Colonic mucosa (tissue), 4 donors: ENCODE measurements around the gene FBLIM1. TPM values are rescaled to one million over a fixed set of nuclear protein-coding genes. Genes with fewer than 3 reads are reported as not detected.

ENCODE experiments used
- DNase-seq: peaks from one replicate; pipeline ENCODE4 v3.0.0-alpha.2; 2020
- H3K27ac ChIP-seq: fragments of 200-600 bp; one replicate; pipeline ENCODE4 v1.8.0; 2021
- H3K27me3 ChIP-seq: fragments of 200-600 bp; one replicate; pipeline ENCODE4 v1.8.0; 2021
- H3K36me3 ChIP-seq: fragments of 200-600 bp; one replicate; pipeline ENCODE4 v1.8.0; 2021
- H3K4me1 ChIP-seq: fragments of 200-600 bp; one replicate; pipeline ENCODE4 v1.8.0; 2021; ENCODE audit warnings: mild to moderate bottlenecking
- H3K4me3 ChIP-seq: fragments of 200-600 bp; one replicate; pipeline ENCODE4 v1.8.0; 2021
- H3K9ac ChIP-seq, 2 donors: one replicate each; pipeline ENCODE4 v1.7.0; 2013; ENCODE audit warnings: control low read depth in 2 of 2, low read depth in 2 of 2, low read length in 2 of 2
- H3K9me3 ChIP-seq: fragments of 200-600 bp; one replicate; pipeline ENCODE4 v1.8.0; 2021
- intact Hi-C: fragments of 100-400 bp; cut with DNase I; formaldehyde crosslinking; loops from one replicate; pipeline ENCODE4 v1.14.1; 2022
- total RNA-seq, 2 donors: library from RNA; stranded (reverse); fragmentation: NEBNext Ultra II Directional in 1 of 2; extraction: Animal tissue kit (Norgen Biotek cat#: 25700) in 1 of 2; gene quantifications; one replicate each; pipeline ENCODE4 v1.2.1, GENCODE V29; 2021
- TF ChIP-seq, protein P1 (sequence below): fragments of 200-600 bp; IDR thresholded peaks from one replicate; pipeline ENCODE4 v1.8.0; 2022; ENCODE audit warnings: antibody characterized with exemption, mild to moderate bottlenecking
- donor health status: healthy.
- donor health status: DM: no; HTN: no; CAD: no.
- donor health status: DM: no; HTN: no; CAD: no.

Gene FBLIM1
- total RNA-seq, 2 donors from 2014 or later, result 167 to 213 TPM

DNA sequence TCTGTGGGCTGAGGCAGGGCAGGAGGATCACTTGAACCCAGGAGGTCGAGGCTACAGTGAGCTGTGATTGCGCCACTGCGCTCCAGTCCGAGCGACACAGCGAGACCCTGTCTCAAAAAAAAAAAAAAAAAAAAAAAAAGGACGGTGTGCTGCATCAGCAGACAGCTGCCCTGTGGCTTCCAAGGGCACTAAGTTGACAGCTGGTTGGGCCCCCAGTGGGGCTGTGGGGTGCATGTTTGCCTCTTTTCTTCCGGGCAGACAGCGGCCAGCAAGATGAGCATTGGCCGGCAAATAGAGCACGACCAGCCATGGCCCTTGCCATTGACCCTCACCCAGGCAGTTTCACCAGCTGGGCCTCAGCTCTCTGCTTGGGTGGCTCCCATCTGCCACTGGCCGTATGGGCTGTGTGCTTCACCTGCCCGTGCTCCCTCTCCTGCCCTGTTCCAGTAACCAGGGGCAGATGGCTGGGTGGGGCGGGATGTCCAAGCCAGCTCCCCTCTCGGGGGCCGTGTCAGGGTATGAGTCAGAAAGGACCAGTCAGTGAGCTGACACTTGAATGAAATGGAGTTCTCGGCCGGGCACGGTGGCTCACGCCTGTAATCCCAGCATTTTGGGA is 34.9 kb upstream of the FBLIM1 start:
- DNase-seq, result no peak
- H3K4me3 ChIP-seq, result no peak overlapping the region
- no peaks in the 10 kb centered on the region for H3K4me1 ChIP-seq
- no peaks in the 10 kb centered on the region for H3K9me3 ChIP-seq
- TF ChIP-seq, protein P1, sequence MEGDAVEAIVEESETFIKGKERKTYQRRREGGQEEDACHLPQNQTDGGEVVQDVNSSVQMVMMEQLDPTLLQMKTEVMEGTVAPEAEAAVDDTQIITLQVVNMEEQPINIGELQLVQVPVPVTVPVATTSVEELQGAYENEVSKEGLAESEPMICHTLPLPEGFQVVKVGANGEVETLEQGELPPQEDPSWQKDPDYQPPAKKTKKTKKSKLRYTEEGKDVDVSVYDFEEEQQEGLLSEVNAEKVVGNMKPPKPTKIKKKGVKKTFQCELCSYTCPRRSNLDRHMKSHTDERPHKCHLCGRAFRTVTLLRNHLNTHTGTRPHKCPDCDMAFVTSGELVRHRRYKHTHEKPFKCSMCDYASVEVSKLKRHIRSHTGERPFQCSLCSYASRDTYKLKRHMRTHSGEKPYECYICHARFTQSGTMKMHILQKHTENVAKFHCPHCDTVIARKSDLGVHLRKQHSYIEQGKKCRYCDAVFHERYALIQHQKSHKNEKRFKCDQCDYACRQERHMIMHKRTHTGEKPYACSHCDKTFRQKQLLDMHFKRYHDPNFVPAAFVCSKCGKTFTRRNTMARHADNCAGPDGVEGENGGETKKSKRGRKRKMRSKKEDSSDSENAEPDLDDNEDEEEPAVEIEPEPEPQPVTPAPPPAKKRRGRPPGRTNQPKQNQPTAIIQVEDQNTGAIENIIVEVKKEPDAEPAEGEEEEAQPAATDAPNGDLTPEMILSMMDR, result no peak
- H3K9ac ChIP-seq, result no peak overlapping the region
- no peaks in the 10 kb centered on the region for H3K27me3 ChIP-seq
- peaks cover 18% of the 10 kb centered on the region for H3K36me3 ChIP-seq
- no peak overlapping the region for H3K27ac ChIP-seq
- intact Hi-C loops, result loop anchor here (10.0 kb wide), 1 partner anchor 99 kb away; no protein-coding TSS in a partner anchor

DNA sequence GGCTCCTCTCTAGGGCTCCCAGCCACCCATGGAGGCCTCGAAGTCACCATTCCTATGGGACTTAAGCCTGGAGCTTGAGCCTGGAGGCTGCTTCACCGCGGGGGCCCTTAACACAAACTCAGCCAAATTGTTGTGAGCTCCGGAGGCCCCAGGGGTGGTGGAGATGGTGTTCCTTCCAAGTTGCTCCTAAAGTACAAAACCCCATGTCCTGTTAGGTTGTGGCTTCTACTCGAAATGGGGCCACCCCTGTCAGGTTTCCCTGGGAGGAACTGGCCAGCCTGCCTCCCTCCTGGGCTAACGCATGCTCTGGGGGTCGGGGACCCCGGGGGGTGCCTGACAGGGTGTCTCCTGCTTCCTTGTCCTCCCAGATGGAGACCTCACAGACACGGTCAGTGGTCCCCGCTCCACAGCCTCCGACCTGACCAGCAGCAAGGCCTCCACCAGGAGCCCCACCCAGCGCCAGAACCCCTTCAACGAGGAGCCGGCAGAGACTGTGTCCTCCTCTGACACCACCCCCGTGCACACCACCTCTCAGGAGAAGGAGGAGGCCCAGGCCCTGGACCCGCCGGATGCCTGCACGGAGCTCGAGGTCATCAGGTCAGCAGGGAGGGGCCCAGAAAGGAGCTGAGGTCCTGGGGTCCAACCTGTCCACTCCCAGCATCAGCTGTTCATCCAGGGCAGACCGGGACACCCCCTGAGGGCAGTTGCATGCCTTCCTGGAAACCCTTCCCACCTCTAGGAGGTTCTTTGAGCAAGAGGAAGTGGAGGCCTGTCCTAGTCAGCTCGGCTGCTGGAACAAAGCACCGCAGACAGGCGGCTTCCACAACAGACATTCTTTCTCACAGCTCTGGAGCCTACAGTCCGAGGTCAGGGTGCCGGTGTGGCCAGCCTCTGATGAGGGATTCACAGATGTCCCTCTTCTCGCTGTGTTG is 33.4 kb upstream of the FBLIM1 start:
- Histone ChIP-seq H3K9me3 (no peaks in the 10 kb centered on the region), H3K36me3 (peaks cover 18% of the 10 kb centered on the region), H3K27ac (no peak overlapping the region), H3K27me3 (no peaks in the 10 kb centered on the region), H3K4me1 (no peaks in the 10 kb centered on the region), H3K4me3 (no peak overlapping the region), H3K9ac (no peak overlapping the region)
- DNase-seq, result no peak
- intact Hi-C loops, result loop anchor here (10.0 kb wide), 1 partner anchor 100 kb away; no protein-coding TSS in a partner anchor
- TF ChIP-seq, protein P1, result no peak

DNA sequence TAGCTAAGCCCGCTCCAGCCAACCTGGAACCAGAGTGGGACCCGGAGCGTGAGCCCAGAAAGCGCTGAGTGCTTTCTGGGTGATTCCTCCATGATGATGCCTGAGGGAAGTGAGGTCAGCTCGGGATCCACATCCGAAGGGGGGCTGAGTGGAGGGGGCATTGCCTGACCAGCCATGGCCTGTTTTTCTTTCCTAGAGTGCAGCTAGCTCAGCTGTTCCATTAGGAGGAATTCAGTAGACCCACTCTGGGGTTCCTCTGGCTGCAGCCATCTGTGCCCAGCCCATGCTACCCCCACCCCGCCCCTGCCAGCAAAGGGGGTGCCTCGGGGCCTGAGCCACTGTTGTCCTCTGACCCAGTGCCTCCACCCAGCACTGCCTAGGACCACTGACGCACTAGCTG is 32.1 kb upstream of the FBLIM1 start:
- DNase-seq, result no peak
- Histone ChIP-seq H3K27me3 (no peaks in the 10 kb centered on the region), H3K9ac (no peak overlapping the region), H3K4me3 (no peak overlapping the region), H3K27ac (no peak overlapping the region), H3K9me3 (no peaks in the 10 kb centered on the region), H3K36me3 (peaks cover 18% of the 10 kb centered on the region), H3K4me1 (no peaks in the 10 kb centered on the region)
- TF ChIP-seq, protein P1, result no peak
- intact Hi-C loops, result loop anchor here (10.0 kb wide), 1 partner anchor 102 kb away; no protein-coding TSS in a partner anchor

DNA sequence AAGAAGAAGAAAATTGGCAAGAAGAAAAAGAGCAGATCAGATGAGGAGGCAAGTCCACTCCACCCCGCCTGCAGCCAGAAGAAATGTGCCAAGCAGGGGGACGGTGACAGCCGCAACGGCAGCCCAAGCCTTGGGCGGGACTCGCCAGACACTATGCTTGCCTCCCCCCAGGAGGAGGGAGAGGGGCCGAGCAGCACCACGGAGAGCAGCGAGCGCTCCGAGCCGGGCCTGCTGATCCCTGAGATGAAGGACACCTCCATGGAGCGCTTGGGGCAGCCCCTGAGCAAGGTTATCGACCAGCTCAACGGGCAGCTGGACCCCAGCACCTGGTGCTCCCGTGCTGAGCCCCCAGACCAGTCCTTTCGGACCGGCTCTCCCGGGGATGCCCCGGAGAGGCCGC is 31.6 kb upstream of the FBLIM1 start:
- H3K36me3 ChIP-seq, result peaks cover 18% of the 10 kb centered on the region

DNA sequence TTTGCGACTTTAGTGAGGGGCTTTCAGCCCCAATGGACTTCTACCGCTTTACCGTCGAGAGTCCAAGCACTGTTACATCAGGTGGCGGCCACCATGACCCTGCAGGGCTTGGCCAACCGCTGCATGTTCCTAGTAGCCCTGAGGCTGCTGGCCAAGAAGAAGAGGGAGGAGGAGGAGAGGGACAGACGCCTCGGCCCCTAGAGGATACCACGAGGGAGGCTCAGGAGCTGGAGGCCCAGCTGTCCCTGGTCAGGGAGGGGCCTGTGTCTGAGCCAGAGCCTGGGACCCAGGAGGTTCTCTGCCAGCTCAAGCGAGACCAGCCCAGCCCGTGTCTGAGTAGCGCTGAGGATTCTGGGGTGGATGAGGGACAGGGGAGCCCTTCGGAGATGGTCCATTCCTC is 31.2 kb upstream of the FBLIM1 start:
- TF ChIP-seq, protein P1, result no peak
- Histone ChIP-seq H3K27ac (no peak overlapping the region), H3K36me3 (peaks cover 21% of the 10 kb centered on the region), H3K27me3 (no peaks in the 10 kb centered on the region), H3K4me1 (no peaks in the 10 kb centered on the region), H3K9ac (no peak overlapping the region), H3K4me3 (no peak overlapping the region), H3K9me3 (no peaks in the 10 kb centered on the region)
- intact Hi-C loops, result loop anchor here (10.0 kb wide), 1 partner anchor 103 kb away; no protein-coding TSS in a partner anchor
- no peak for DNase-seq

More for the DNA sequence above, 31.6 kb upstream of the FBLIM1 start:
- intact Hi-C loops, result loop anchor here (10.0 kb wide), 1 partner anchor 102 kb away; no protein-coding TSS in a partner anchor
- no peak overlapping the region for H3K4me3 ChIP-seq
- H3K9me3 ChIP-seq, result no peaks in the 10 kb centered on the region
- H3K27me3 ChIP-seq, result no peaks in the 10 kb centered on the region
- DNase-seq, result no peak
- no peak overlapping the region for H3K9ac ChIP-seq
- TF ChIP-seq, protein P1, result no peak
- H3K27ac ChIP-seq, result no peak overlapping the region
- no peaks in the 10 kb centered on the region for H3K4me1 ChIP-seq
